H1 (cell line): ENCODE measurements around the gene TMPRSS12. TPM values are rescaled to one million over a fixed set of nuclear protein-coding genes. Genes with fewer than 3 reads are reported as not detected.

Source experiments
- CTCF ChIA-PET: fragments of 300-600 bp; sonication (Branson Sonifier 250); formaldehyde crosslinking; loops from one replicate; lab custom pipeline; 2021; ENCODE audit not compliant: partially characterized antibody; lab: Charles Lee
- POLR2A ChIA-PET: fragments of 300-600 bp; sonication (Branson Sonifier 250); formaldehyde crosslinking; loops from one replicate; lab custom pipeline; 2021; ENCODE audit warnings: inconsistent platforms; ENCODE audit not compliant: partially characterized antibody; lab: Charles Lee
- DNase-seq, 2 experiments: peaks; one replicate each; pipeline versions ENCODE4 v3.0.0 to v3.0.0-alpha.2; 2010 to 2022; ENCODE audit warnings: low spot score in 2 of 2, low read depth in 1 of 2, mixed read lengths in 1 of 2
- FAIRE-seq: peaks from 2 replicates; lab custom pipeline; 2011; peaks lifted over from hg19 to GRCh38; lab: Jason Lieb, UNC
- H2AFZ ChIP-seq: 2 replicates; pipeline ENCODE4 v1.8.1; 2012; ENCODE audit warnings: low read length, inconsistent platforms
- H2AK5ac ChIP-seq: 2 replicates; pipeline ENCODE4 v1.6.1; 2013; ENCODE audit warnings: low read depth, low read length
- H2BK120ac ChIP-seq: replicated peaks from 2 replicates; pipeline ENCODE3; 2013; ENCODE audit warnings: low read depth, low read length, inconsistent platforms
- H2BK12ac ChIP-seq: 2 replicates; pipeline ENCODE4 v1.6.1; 2013; ENCODE audit warnings: low read depth, low read length
- H2BK15ac ChIP-seq: 2 replicates; pipeline ENCODE4 v1.6.1; 2013; ENCODE audit warnings: low read length
- H2BK20ac ChIP-seq: 2 replicates; pipeline ENCODE4 v1.6.1; 2013; ENCODE audit warnings: low read length
- H2BK5ac ChIP-seq: 2 replicates; pipeline ENCODE4 v1.6.1; 2013; ENCODE audit warnings: low read depth, low read length
- H3K14ac ChIP-seq: 2 replicates; pipeline ENCODE4 v1.6.1; 2013; ENCODE audit warnings: inconsistent platforms; ENCODE audit not compliant: insufficient read length
- H3K18ac ChIP-seq: 2 replicates; pipeline ENCODE4 v1.6.1; 2013; ENCODE audit warnings: low read length; ENCODE audit errors: extremely low read depth
- H3K23ac ChIP-seq: 2 replicates; pipeline ENCODE4 v1.6.1; 2013; ENCODE audit warnings: inconsistent platforms; ENCODE audit not compliant: insufficient read length
- H3K23me2 ChIP-seq: 2 replicates; pipeline ENCODE4 v1.6.1; 2013; ENCODE audit warnings: low read depth, low read length
- H3K27ac ChIP-seq: 2 replicates; pipeline ENCODE4 v1.6.1; 2011; ENCODE audit warnings: low read depth, low read length, inconsistent platforms
- H3K27me3 ChIP-seq, 4 experiments: replicated peaks in 1 of 4; 1 replicate in 1 of 4; 2 replicates in 3 of 4; pipeline versions ENCODE4 v1.6.1 to v1.8.1; 2011 to 2013; ENCODE audit warnings: low read length in 3 of 4, mild to moderate bottlenecking in 3 of 4, inconsistent platforms in 2 of 4, mixed read lengths in 2 of 4, moderate library complexity in 1 of 4; ENCODE audit not compliant: control insufficient read depth in 3 of 4, insufficient read depth in 3 of 4; ENCODE audit errors: extremely low read depth in 1 of 4
- H3K36me3 ChIP-seq, 4 experiments: 2 replicates each; pipeline versions ENCODE4 v1.6.1 to v1.8.1; 2011 to 2013; ENCODE audit warnings: mild to moderate bottlenecking in 4 of 4, low read length in 3 of 4, moderate library complexity in 2 of 4, control low read depth in 1 of 4, inconsistent platforms in 1 of 4; ENCODE audit not compliant: insufficient read depth in 4 of 4, control insufficient read depth in 2 of 4
- H3K4ac ChIP-seq: replicated peaks from 2 replicates; pipeline ENCODE3; 2013; ENCODE audit warnings: low read length, low read depth, mixed read lengths, inconsistent platforms; ENCODE audit not compliant: insufficient read length
- H3K4me1 ChIP-seq, 4 experiments: replicated peaks in 1 of 4; 1 replicate in 1 of 4; 2 replicates in 3 of 4; pipeline versions ENCODE4 v1.6.1 to v1.8.1; 2011 to 2013; ENCODE audit warnings: low read length in 3 of 4, inconsistent platforms in 2 of 4, mixed read lengths in 1 of 4; ENCODE audit not compliant: insufficient read depth in 4 of 4, control insufficient read depth in 3 of 4
- H3K4me2 ChIP-seq, 2 experiments: 2 replicates each; pipeline versions ENCODE4 v1.6.1 to v1.8.1; 2011 to 2013; ENCODE audit warnings: low read depth in 2 of 2, low read length in 2 of 2, control low read depth in 1 of 2, inconsistent platforms in 1 of 2, mild to moderate bottlenecking in 1 of 2; ENCODE audit not compliant: insufficient read depth in 1 of 2
- H3K4me3 ChIP-seq, 4 experiments: fragments of 200-600, 300-600 bp in 1 of 4; sonication (generic), shearing (Covaris generic), sonication (Bioruptor Twin) in 1 of 4; 2 replicates each; pipeline versions ENCODE4 v1.5.1 to v1.8.1; 2011 to 2016; ENCODE audit warnings: low read length in 4 of 4, low read depth in 3 of 4, control low read depth in 2 of 4, inconsistent platforms in 2 of 4, mild to moderate bottlenecking in 2 of 4, mixed read lengths in 1 of 4, moderate library complexity in 1 of 4; ENCODE audit not compliant: insufficient read depth in 2 of 4; ENCODE audit errors: extremely low read depth in 1 of 4
- H3K56ac ChIP-seq: replicated peaks from 2 replicates; pipeline ENCODE3; 2013; ENCODE audit warnings: low read depth, mild to moderate bottlenecking, mixed read lengths, low read length, inconsistent platforms; ENCODE audit not compliant: insufficient read length
- H3K79me1 ChIP-seq: 2 replicates; pipeline ENCODE4 v1.6.1; 2013; ENCODE audit warnings: low read depth, low read length, control low read depth
- H3K79me2 ChIP-seq, 2 experiments: 2 replicates each; pipeline versions ENCODE4 v1.6.1 to v1.8.1; 2012 to 2013; ENCODE audit warnings: low read length in 2 of 2, mild to moderate bottlenecking in 2 of 2, inconsistent platforms in 1 of 2; ENCODE audit not compliant: insufficient read depth in 2 of 2, control insufficient read depth in 1 of 2
- H3K9ac ChIP-seq, 4 experiments: replicated peaks in 1 of 4; 1 replicate in 1 of 4; 2 replicates in 3 of 4; pipeline versions ENCODE4 v1.6.1 to v1.8.1; 2011 to 2013; ENCODE audit warnings: low read depth in 3 of 4, low read length in 3 of 4, control low read depth in 2 of 4, mild to moderate bottlenecking in 2 of 4, moderate library complexity in 2 of 4, inconsistent platforms in 1 of 4; ENCODE audit errors: extremely low read depth in 1 of 4
- H3K9me3 ChIP-seq, 2 experiments: 2 replicates each; pipeline versions ENCODE4 v1.6.1 to v1.8.1; 2012 to 2013; ENCODE audit warnings: mild to moderate bottlenecking in 2 of 2, moderate library complexity in 2 of 2, control low read depth in 1 of 2, inconsistent platforms in 1 of 2, low read depth in 1 of 2, low read length in 1 of 2, mixed read lengths in 1 of 2; ENCODE audit not compliant: insufficient read depth in 2 of 2
- H4K20me1 ChIP-seq, 2 experiments: replicated peaks in 1 of 2; 2 replicates each; pipeline versions ENCODE3 to v1.8.1; 2011 to 2013; ENCODE audit warnings: inconsistent platforms in 2 of 2, low read length in 2 of 2, mild to moderate bottlenecking in 1 of 2; ENCODE audit not compliant: insufficient read depth in 2 of 2, control insufficient read depth in 1 of 2
- H4K5ac ChIP-seq: 2 replicates; pipeline ENCODE4 v1.6.1; 2013; ENCODE audit warnings: low read length, low read depth, mixed read lengths, inconsistent platforms; ENCODE audit not compliant: insufficient read length
- H4K8ac ChIP-seq: 2 replicates; pipeline ENCODE4 v1.8.0; 2013; ENCODE audit warnings: mild to moderate bottlenecking, moderate library complexity, low read length, inconsistent platforms; ENCODE audit not compliant: insufficient read depth; ENCODE audit errors: extremely low read depth
- H4K91ac ChIP-seq: replicated peaks from 2 replicates; pipeline ENCODE3; 2013; ENCODE audit warnings: low read length, mixed read lengths, inconsistent platforms; ENCODE audit not compliant: insufficient read length
- CBX8 ChIP-seq: fragments of 300-800, 300-1000 bp; sonication (generic); IDR thresholded peaks from 2 replicates; pipeline ENCODE4 v1.7.1; 2016; ENCODE audit warnings: low read depth, low read length, borderline replicate concordance
- CEBPB ChIP-seq: IDR thresholded peaks from 2 replicates; pipeline ENCODE4 v1.6.1; 2012; ENCODE audit warnings: low read depth, low read length
- E2F6 ChIP-seq: IDR thresholded peaks from 2 replicates; pipeline ENCODE4 v1.6.1; 2012; ENCODE audit warnings: inconsistent platforms
- EP300 ChIP-seq, 2 experiments: IDR thresholded peaks; 1 replicate in 1 of 2; 2 replicates in 1 of 2; pipeline ENCODE4 v1.6.1; 2011 to 2012; ENCODE audit warnings: low read depth in 2 of 2, low read length in 2 of 2, mild to moderate bottlenecking in 2 of 2, borderline replicate concordance in 1 of 2, inconsistent platforms in 1 of 2, moderate library complexity in 1 of 2
- HDAC2 ChIP-seq, 2 experiments: fragments of 300-600 bp in 1 of 2; sonication (generic) in 1 of 2; IDR thresholded peaks; 2 replicates each; pipeline ENCODE4 v1.6.1; 2011 to 2012; ENCODE audit warnings: low read depth in 2 of 2, low read length in 2 of 2, mild to moderate bottlenecking in 2 of 2, moderate library complexity in 2 of 2, borderline replicate concordance in 1 of 2, inconsistent platforms in 1 of 2
- HDAC6 ChIP-seq: IDR thresholded peaks from one replicate; pipeline ENCODE4 v1.7.1; 2012; ENCODE audit warnings: low read depth, mild to moderate bottlenecking, inconsistent platforms, low read length, moderate library complexity
- KDM1A ChIP-seq: fragments of 200-600, 300-600 bp; sonication (generic); IDR thresholded peaks from 2 replicates; pipeline ENCODE4 v1.7.1; 2016; ENCODE audit warnings: mild to moderate bottlenecking, low read length, borderline replicate concordance
- NANOG ChIP-seq: IDR thresholded peaks from 2 replicates; pipeline ENCODE4 v1.6.1; 2011; ENCODE audit warnings: low read length, low read depth, mild to moderate bottlenecking, inconsistent platforms; ENCODE audit not compliant: insufficient read depth, poor library complexity, severe bottlenecking
- POLR2AphosphoS5 ChIP-seq: IDR thresholded peaks from 2 replicates; pipeline ENCODE4 v1.6.1; 2011; ENCODE audit warnings: low read depth, low read length
- RFX5 ChIP-seq: IDR thresholded peaks from 2 replicates; pipeline ENCODE4 v1.6.1; 2011; ENCODE audit warnings: low read depth, low read length, improper control_type of control experiment, borderline replicate concordance
- SP1 ChIP-seq: IDR thresholded peaks from 2 replicates; pipeline ENCODE4 v1.6.1; 2011; ENCODE audit warnings: low read depth, low read length
- TAF7 ChIP-seq: optimal IDR thresholded peaks from 2 replicates; pipeline ENCODE3; 2011; ENCODE audit warnings: low read depth, mild to moderate bottlenecking, inconsistent platforms, low read length, moderate library complexity, borderline replicate concordance
- TEAD4 ChIP-seq: IDR thresholded peaks from 2 replicates; pipeline ENCODE4 v1.6.1; 2012; ENCODE audit warnings: low read depth, low read length, inconsistent platforms, mixed read lengths
- YY1 ChIP-seq: IDR thresholded peaks from 2 replicates; pipeline ENCODE4 v1.6.1; 2011; ENCODE audit warnings: low read depth, mild to moderate bottlenecking, low read length
- WGBS, 2 experiments: shearing (Covaris generic) in 1 of 2; methylation state at CpG; one replicate each; pipeline versions ENCODE4 v1.1.6 to v1.1.7; 2013 to 2015; ENCODE audit warnings: low lambda C conversion rate in 2 of 2, mixed read lengths in 2 of 2, inconsistent platforms in 1 of 2, low coverage in 1 of 2, missing lambda C conversion rate in 1 of 2; ENCODE audit not compliant: insufficient replicate concordance in 2 of 2, insufficient coverage in 1 of 2, insufficient read length in 1 of 2; ENCODE audit errors: extremely low coverage in 1 of 2, missing lambda C conversion rate in 1 of 2; 5-methylcytosine and 5-hydroxymethylcytosine counted together
- polyA plus RNA-seq, 7 experiments: library from polyadenylated mRNA; depleted of rRNA in 3 of 7; stranded (reverse) in 5 of 7; unstranded in 2 of 7; fragments of >200 nt in 5 of 7; fragments of 200-250 nt in 2 of 7; gene quantifications; 1 replicate in 5 of 7; 2 replicates in 1 of 7; 4 replicates in 1 of 7; pipeline versions ENCODE4 v1.2.1 to v1.2.3, GENCODE V29; 2011 to 2013; ENCODE audit warnings: missing spikeins in 2 of 7, mixed read lengths in 2 of 7
- total RNA-seq: library from RNA; stranded (reverse); fragmentation: NEBNext Ultra II Directional; extraction: Animal tissue kit (Norgen Biotek cat#: 25700); gene quantifications from 2 replicates; pipeline ENCODE4 v1.2.1, GENCODE V29; 2021

Gene TMPRSS12
- total and polyA plus RNA-seq, 2 of the 8 experiments (the other 6 are each of a cell fraction or from before 2014, with no cell fraction given) = not detected

GRCh38 chr12:50934371-50934851 lies 91.7 kb downstream of the TMPRSS12 start:
- H3K23ac ChIP-seq = no peak overlapping the region
- CTCF ChIA-PET = no interaction called here
- POLR2A ChIA-PET = interaction anchor here (1.1 kb wide), 1 partner anchor 10 kb away, joined by 3 read pairs; a partner anchor contains a TSS
- H3K56ac ChIP-seq = no peak overlapping the region
- no peak overlapping the region for H3K14ac ChIP-seq
- H2BK20ac ChIP-seq = no peak overlapping the region
- H4K5ac ChIP-seq = no peak overlapping the region
- no peaks in the 10 kb centered on the region for H3K79me1 ChIP-seq
- H3K79me2 ChIP-seq = no peaks in the 10 kb centered on the region
- no peaks in the 10 kb centered on the region for H3K9me3 ChIP-seq
- no peaks in the 10 kb centered on the region for H3K27me3 ChIP-seq
- H2AFZ ChIP-seq = no peak overlapping the region
- no peak overlapping the region for H3K27ac ChIP-seq
- H2BK120ac ChIP-seq = no peak overlapping the region
- H3K4me3 ChIP-seq = no peak overlapping the region
- no peaks in the 10 kb centered on the region for H3K23me2 ChIP-seq
- H4K20me1 ChIP-seq = no peaks in the 10 kb centered on the region
- no peak overlapping the region for H3K18ac ChIP-seq
- H2BK5ac ChIP-seq = no peak overlapping the region
- H3K4ac ChIP-seq = no peak overlapping the region
- H4K91ac ChIP-seq = no peak overlapping the region
- no peak overlapping the region for H2BK15ac ChIP-seq
- DNase-seq (no peak), FAIRE-seq (no peak)
- no peak overlapping the region for H4K8ac ChIP-seq
- H2AK5ac ChIP-seq = no peak overlapping the region
- no peak overlapping the region for H3K9ac ChIP-seq
- H2BK12ac ChIP-seq = no peak overlapping the region
- WGBS, 2 experiments = 76% methylated on average over 3 of the region's 3 CpGs; no CpG with 5 or more reads in 1 of the 2 experiments
- H3K4me2 ChIP-seq = no peak overlapping the region
- no peaks in the 10 kb centered on the region for H3K36me3 ChIP-seq
- H3K4me1 ChIP-seq = no peaks in the 10 kb centered on the region
- no peak for TF ChIP-seq POLR2AphosphoS5
- no peak for TF ChIP-seq YY1
- no peak for TF ChIP-seq HDAC6
- no peak for TF ChIP-seq TAF7
- TF ChIP-seq SP1 = no peak
- TF ChIP-seq E2F6 = no peak
- TF ChIP-seq NANOG = no peak
- no peak for TF ChIP-seq EP300 (IDR thresholded peaks at IDR 0.05; ENCODE audit: borderline replicate concordance in 1 of 2, low read depth in 2 of 2, low read length in 2 of 2)
- no peak for TF ChIP-seq TEAD4
- TF ChIP-seq CBX8 = no peak
- no peak for TF ChIP-seq RFX5
- no peak for TF ChIP-seq HDAC2 (IDR thresholded peaks at IDR 0.05; ENCODE audit: borderline replicate concordance in 1 of 2, low read depth in 2 of 2, low read length in 2 of 2)
- no peak for TF ChIP-seq CEBPB
- no peak for TF ChIP-seq KDM1A
